Measurements from ENCODE around the gene MEIKIN. TPM values are rescaled to one million over a fixed set of nuclear protein-coding genes. Genes with fewer than 3 reads are reported as not detected.
A peak's percentile ranks its signal among the peaks of the same experiment; 100 is the strongest.

MEIKIN gene
- total RNA-seq, 5 donors from 2014 or later (not counting 1 experiment from before 2014, with no cell fraction given), result 0.22 to 1.6 (median 0.73) TPM; not detected in 1

DNA sequence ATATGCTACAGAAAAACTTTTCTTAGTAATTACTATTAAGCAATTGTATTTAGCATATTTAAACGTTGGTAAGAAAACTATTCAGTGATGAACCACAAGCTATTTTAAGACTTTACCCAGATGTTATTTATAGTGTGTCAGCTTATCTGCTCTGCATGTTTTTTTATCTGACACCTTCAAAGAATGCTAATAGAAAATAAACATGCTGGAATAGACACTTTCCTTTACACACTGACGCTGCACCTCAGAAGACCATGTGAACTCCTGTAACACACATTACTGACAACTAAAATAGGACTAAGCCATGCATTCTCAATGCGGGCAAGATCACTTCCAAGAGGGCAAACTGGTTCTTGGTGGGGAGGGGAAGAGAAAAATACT, 187.0 kb downstream of the MEIKIN start:
- peak overlapping the region in 1 of 3 donors; percentile 4 for H3K4me3 Mint-ChIP-seq
- POLR2A ChIA-PET, result no interaction called here

DNA sequence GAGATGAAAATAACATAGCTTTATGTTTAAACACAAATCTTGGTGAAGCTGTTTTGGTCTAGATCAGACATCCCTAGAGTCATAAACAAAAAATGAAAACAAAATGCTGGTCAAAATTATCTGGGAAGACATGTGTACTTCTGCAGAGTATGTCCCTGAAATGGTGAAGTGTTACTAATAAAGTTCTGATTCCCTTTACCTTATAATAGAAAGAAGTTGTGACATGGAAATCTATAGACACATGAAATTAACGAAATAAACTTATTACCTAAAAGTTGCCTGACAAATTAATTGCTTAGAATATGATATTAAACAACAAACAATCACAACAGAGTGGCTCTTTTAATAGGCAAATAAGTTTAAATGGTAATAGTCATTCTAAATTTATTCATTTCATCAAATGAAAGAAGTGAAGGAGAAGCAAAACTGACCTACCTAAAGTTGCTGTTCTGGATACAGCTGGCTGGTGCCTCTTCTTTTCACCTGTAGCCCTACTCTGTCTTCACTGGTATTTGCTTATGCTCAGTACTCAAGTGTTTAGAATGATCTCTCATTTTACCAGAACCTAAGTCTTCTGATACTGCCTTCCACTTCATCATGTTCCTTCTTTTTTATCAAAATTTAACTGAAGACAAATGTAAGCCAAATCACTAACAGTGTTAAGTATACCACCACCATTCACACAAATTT, 187.5 kb downstream of the MEIKIN start:
- H3K4me3 Mint-ChIP-seq, result no peak overlapping the region
- peaks cover 48 to 49% (median 48%) of the 10 kb centered on the region in 3 donors for H3K4me1 Mint-ChIP-seq

More for the DNA sequence above, 187.0 kb downstream of the MEIKIN start:
- peaks cover 2 to 8% (median 3%) of the 10 kb centered on the region in 3 donors for H3K9me3 Mint-ChIP-seq
- Histone ChIP-seq H3K27ac (ENCODE audit: low read length) (no peak overlapping the region), H3K4me3 (ENCODE audit: control insufficient read depth in 1 of 2, extremely low read depth in 1 of 2, low read length in 1 of 2) (no peak overlapping the region), H3K27me3 (replicated peaks in 1 of 2; ENCODE audit: control insufficient read depth in 2 of 2, extremely low read depth in 1 of 2, insufficient read depth in 2 of 2, low read length in 1 of 2) (no peaks in the 10 kb centered on the region), H3K9me3 (no peaks in the 10 kb centered on the region), H3K4me1 (ENCODE audit: control insufficient read depth in 1 of 2, extremely low read depth in 1 of 2, insufficient read depth in 2 of 2, low read length in 2 of 2) (peaks cover 5 to 8% of the 10 kb centered on the region in 2 experiments), H3K36me3 (ENCODE audit: control insufficient read depth in 2 of 2, extremely low read depth in 1 of 2, insufficient read depth in 1 of 2, low read length in 1 of 2) (no peaks in the 10 kb centered on the region)
- H3K36me3 Mint-ChIP-seq, result peaks cover 20% of the 10 kb centered on the region
- DNase-seq, result no peak
- peaks cover 46 to 49% (median 48%) of the 10 kb centered on the region in 3 donors for H3K4me1 Mint-ChIP-seq
- no CpG with 5 or more reads among the region's 3 CpGs for WGBS (ENCODE audit: insufficient coverage)
- H3K27me3 Mint-ChIP-seq, result no peaks in the 10 kb centered on the region
- CTCF ChIA-PET, result no interaction called here
- no peak for ATAC-seq (replicated peaks in 1 of 4)
- H3K27ac Mint-ChIP-seq, result no peak overlapping the region

More for the DNA sequence above, 187.5 kb downstream of the MEIKIN start:
- Mint-ChIP-seq H3K36me3 (peaks cover 20% of the 10 kb centered on the region), H3K27ac (no peak overlapping the region), H3K9me3 (peaks cover 2 to 8% (median 3%) of the 10 kb centered on the region in 3 donors), H3K27me3 (no peaks in the 10 kb centered on the region)
- H3K27me3 ChIP-seq (replicated peaks in 1 of 2; ENCODE audit: control insufficient read depth in 2 of 2, extremely low read depth in 1 of 2, insufficient read depth in 2 of 2, low read length in 1 of 2), result no peaks in the 10 kb centered on the region
- peaks cover 5 to 8% of the 10 kb centered on the region in 2 experiments for H3K4me1 ChIP-seq (ENCODE audit: control insufficient read depth in 1 of 2, extremely low read depth in 1 of 2, insufficient read depth in 2 of 2, low read length in 2 of 2)
- H3K4me3 ChIP-seq (ENCODE audit: control insufficient read depth in 1 of 2, extremely low read depth in 1 of 2, low read length in 1 of 2), result no peak overlapping the region
- no peak overlapping the region for H3K27ac ChIP-seq (ENCODE audit: low read length)
- ChIA-PET POLR2A (no interaction called here), CTCF (interaction anchor here in 1 of 2 donors (0.8 kb wide), 1 partner anchor 25 kb away, joined by 5 read pairs; no protein-coding TSS in a partner anchor)
- ATAC-seq (replicated peaks in 1 of 4) (no peak), DNase-seq (no peak)
- no peaks in the 10 kb centered on the region for H3K36me3 ChIP-seq (ENCODE audit: control insufficient read depth in 2 of 2, extremely low read depth in 1 of 2, insufficient read depth in 1 of 2, low read length in 1 of 2)
- no peaks in the 10 kb centered on the region for H3K9me3 ChIP-seq
- WGBS (ENCODE audit: insufficient coverage), result no CpG with 5 or more reads among the region's 1 CpG

Other genes starting within 250 kb of the MEIKIN start
- gene FNIP1, start 148.6 kb downstream of the MEIKIN start, total RNA-seq, result 10 to 100 TPM; 26.7 to 32.7 (median 27.7) TPM
- 10 to 100 TPM; 23.7 to 42.9 (median 27.8) TPM for gene ACSL6, start 66.0 kb upstream of the MEIKIN start, total RNA-seq
- gene IL3, start 115.0 kb upstream of the MEIKIN start, total RNA-seq, result not detected
- gene CSF2, start 128.1 kb upstream of the MEIKIN start, total RNA-seq, result under 1 TPM in 1 of 5 donors, not detected in 4; 0.89 TPM